ENCODE data around the gene MSX2.

The MSX2 gene

DNA sequence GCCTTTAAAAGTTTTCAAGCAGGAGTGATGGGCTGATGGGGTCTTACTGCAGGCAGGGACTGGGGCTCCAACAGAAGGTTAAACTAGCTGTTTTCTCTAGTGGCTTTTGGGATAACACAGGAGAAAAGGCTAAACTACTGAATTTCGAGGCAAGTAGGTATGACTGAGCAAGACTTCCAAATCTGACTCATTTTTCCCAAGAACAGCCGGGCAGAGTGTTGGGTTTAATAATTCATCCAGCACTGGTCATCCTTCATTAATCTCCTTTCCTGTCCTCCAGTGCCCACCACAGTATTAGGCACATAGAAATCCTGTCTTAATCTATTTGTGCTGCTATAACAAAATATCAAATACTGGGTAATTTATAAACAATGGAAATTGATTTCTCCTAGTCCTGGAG, 20.5 kb downstream of the MSX2 start:
- no peaks in the 10 kb centered on the region for H3K4me1 ChIP-seq (ENCODE audit: insufficient read depth, low read length, poor library complexity, severe bottlenecking)
- H3K4me2 ChIP-seq (ENCODE audit: low read depth, low read length, poor library complexity, severe bottlenecking): no peak overlapping the region
- no peaks in the 10 kb centered on the region for H3K9me2 ChIP-seq (replicated peaks; ENCODE audit: low read depth, low read length)
- no peaks in the 10 kb centered on the region for H3K9me3 ChIP-seq (ENCODE audit: insufficient read depth, low read depth, low read length)
- H4K20me1 ChIP-seq (ENCODE audit: insufficient read depth, low read length, poor library complexity, severe bottlenecking): no peaks in the 10 kb centered on the region
- H3K27me3 ChIP-seq (ENCODE audit: insufficient read depth, low read length, poor library complexity, severe bottlenecking): no peaks in the 10 kb centered on the region
- no peak overlapping the region for H3K4me3 ChIP-seq (ENCODE audit: low read length, poor library complexity, severe bottlenecking)
- no peaks in the 10 kb centered on the region for H3K36me3 ChIP-seq (ENCODE audit: insufficient read depth, low read length)
- no peak overlapping the region for H2AFZ ChIP-seq (ENCODE audit: low read length)
- H3F3A ChIP-seq (ENCODE audit: low read depth): no peaks in the 10 kb centered on the region
- TF ChIP-seq EZH2phosphoT487 (IDR thresholded peaks at IDR 0.05; ENCODE audit: borderline replicate concordance) (no peak), CTCF (conservative IDR thresholded peaks at IDR 0.05; ENCODE audit: low read length) (no peak)
- no peak overlapping the region for H3K9ac ChIP-seq (ENCODE audit: low read depth, low read length, poor library complexity, severe bottlenecking)
- H3K79me2 ChIP-seq (ENCODE audit: insufficient read depth, low read length): no peaks in the 10 kb centered on the region

GRCh38 chr5:174745590-174746103, 21.3 kb downstream of the MSX2 start:
- H3K9me3 ChIP-seq (ENCODE audit: insufficient read depth, low read depth, low read length): no peaks in the 10 kb centered on the region
- H3K4me1 ChIP-seq (ENCODE audit: insufficient read depth, low read length, poor library complexity, severe bottlenecking): no peaks in the 10 kb centered on the region
- H3K27me3 ChIP-seq (ENCODE audit: insufficient read depth, low read length, poor library complexity, severe bottlenecking): no peaks in the 10 kb centered on the region
- H3F3A ChIP-seq (ENCODE audit: low read depth): no peaks in the 10 kb centered on the region
- no peak overlapping the region for H3K9ac ChIP-seq (ENCODE audit: low read depth, low read length, poor library complexity, severe bottlenecking)
- H3K4me2 ChIP-seq (ENCODE audit: low read depth, low read length, poor library complexity, severe bottlenecking): no peak overlapping the region
- H3K79me2 ChIP-seq (ENCODE audit: insufficient read depth, low read length): no peaks in the 10 kb centered on the region
- no peaks in the 10 kb centered on the region for H4K20me1 ChIP-seq (ENCODE audit: insufficient read depth, low read length, poor library complexity, severe bottlenecking)
- no peak for TF ChIP-seq EZH2phosphoT487 (IDR thresholded peaks at IDR 0.05; ENCODE audit: borderline replicate concordance)
- no peak for TF ChIP-seq CTCF (conservative IDR thresholded peaks at IDR 0.05; ENCODE audit: low read length)
- no peaks in the 10 kb centered on the region for H3K9me2 ChIP-seq (replicated peaks; ENCODE audit: low read depth, low read length)
- H3K4me3 ChIP-seq (ENCODE audit: low read length, poor library complexity, severe bottlenecking): no peak overlapping the region
- H2AFZ ChIP-seq (ENCODE audit: low read length): no peak overlapping the region
- H3K36me3 ChIP-seq (ENCODE audit: insufficient read depth, low read length): no peaks in the 10 kb centered on the region

GRCh38 chr5:174750711-174751110, 26.3 kb downstream of the MSX2 start:
- no peaks in the 10 kb centered on the region for H4K20me1 ChIP-seq (ENCODE audit: insufficient read depth, low read length, poor library complexity, severe bottlenecking)
- H3K9me3 ChIP-seq (ENCODE audit: insufficient read depth, low read depth, low read length): no peaks in the 10 kb centered on the region
- H3K36me3 ChIP-seq (ENCODE audit: insufficient read depth, low read length): no peaks in the 10 kb centered on the region
- no peak overlapping the region for H3K9ac ChIP-seq (ENCODE audit: low read depth, low read length, poor library complexity, severe bottlenecking)
- no peaks in the 10 kb centered on the region for H3K4me1 ChIP-seq (ENCODE audit: insufficient read depth, low read length, poor library complexity, severe bottlenecking)
- no peaks in the 10 kb centered on the region for H3K27me3 ChIP-seq (ENCODE audit: insufficient read depth, low read length, poor library complexity, severe bottlenecking)
- no peak for TF ChIP-seq EZH2phosphoT487 (IDR thresholded peaks at IDR 0.05; ENCODE audit: borderline replicate concordance)
- TF ChIP-seq CTCF (conservative IDR thresholded peaks at IDR 0.05; ENCODE audit: low read length): no peak
- no peaks in the 10 kb centered on the region for H3K9me2 ChIP-seq (replicated peaks; ENCODE audit: low read depth, low read length)
- H3K4me2 ChIP-seq (ENCODE audit: low read depth, low read length, poor library complexity, severe bottlenecking): no peak overlapping the region
- H3F3A ChIP-seq (ENCODE audit: low read depth): no peaks in the 10 kb centered on the region
- H3K79me2 ChIP-seq (ENCODE audit: insufficient read depth, low read length): no peaks in the 10 kb centered on the region
- H2AFZ ChIP-seq (ENCODE audit: low read length): no peak overlapping the region
- no peak overlapping the region for H3K4me3 ChIP-seq (ENCODE audit: low read length, poor library complexity, severe bottlenecking)
